GM20000 (cell line): ENCODE measurements around the gene TRIM37.

Experiments used
- DNase-seq: peaks from one replicate; pipeline ENCODE4 v3.0.0; 2012; ENCODE audit warnings: low spot score
- TF ChIP-seq, protein P1 (sequence below): IDR thresholded peaks from 2 replicates; pipeline ENCODE4 v1.5.1; 2012; ENCODE audit warnings: mild to moderate bottlenecking, control low read depth; ENCODE audit errors: extremely low read depth, missing control alignments

The TRIM37 gene

DNA sequence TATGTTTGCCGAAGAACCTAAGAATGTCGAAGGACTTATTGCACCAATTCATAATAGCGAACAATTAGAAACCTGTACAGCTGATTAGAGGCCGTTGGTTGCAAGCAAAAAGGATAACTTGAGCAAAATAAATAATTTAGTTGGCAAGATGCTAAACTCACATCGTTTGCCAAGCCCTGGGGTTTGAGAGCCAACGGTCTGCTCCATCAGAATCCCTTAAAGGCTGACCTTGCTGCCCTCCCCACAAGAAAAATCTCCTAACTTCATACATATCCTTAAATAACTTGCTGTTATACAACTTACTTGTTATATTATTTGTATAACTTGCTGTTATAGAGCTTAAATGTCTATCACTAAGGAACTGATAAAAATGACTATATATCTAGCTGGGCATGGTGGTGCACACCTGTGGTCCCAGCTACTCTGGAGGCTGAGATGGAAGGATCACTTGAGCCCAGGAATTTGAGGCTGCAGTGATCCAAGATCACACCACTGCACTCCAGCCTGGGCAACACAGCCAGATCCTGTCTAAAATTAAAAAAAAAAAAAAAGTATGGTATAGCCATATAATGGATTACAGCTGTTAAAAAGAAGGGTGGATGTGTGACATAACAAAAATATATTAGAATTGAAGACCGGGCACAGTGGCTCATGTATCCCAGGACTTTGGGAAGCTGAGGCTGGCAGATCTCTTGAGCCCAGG lies 1.9 kb upstream of the TRIM37 start:
- DNase-seq: no peak
- TF ChIP-seq, protein P1, sequence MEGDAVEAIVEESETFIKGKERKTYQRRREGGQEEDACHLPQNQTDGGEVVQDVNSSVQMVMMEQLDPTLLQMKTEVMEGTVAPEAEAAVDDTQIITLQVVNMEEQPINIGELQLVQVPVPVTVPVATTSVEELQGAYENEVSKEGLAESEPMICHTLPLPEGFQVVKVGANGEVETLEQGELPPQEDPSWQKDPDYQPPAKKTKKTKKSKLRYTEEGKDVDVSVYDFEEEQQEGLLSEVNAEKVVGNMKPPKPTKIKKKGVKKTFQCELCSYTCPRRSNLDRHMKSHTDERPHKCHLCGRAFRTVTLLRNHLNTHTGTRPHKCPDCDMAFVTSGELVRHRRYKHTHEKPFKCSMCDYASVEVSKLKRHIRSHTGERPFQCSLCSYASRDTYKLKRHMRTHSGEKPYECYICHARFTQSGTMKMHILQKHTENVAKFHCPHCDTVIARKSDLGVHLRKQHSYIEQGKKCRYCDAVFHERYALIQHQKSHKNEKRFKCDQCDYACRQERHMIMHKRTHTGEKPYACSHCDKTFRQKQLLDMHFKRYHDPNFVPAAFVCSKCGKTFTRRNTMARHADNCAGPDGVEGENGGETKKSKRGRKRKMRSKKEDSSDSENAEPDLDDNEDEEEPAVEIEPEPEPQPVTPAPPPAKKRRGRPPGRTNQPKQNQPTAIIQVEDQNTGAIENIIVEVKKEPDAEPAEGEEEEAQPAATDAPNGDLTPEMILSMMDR: no peak

DNA sequence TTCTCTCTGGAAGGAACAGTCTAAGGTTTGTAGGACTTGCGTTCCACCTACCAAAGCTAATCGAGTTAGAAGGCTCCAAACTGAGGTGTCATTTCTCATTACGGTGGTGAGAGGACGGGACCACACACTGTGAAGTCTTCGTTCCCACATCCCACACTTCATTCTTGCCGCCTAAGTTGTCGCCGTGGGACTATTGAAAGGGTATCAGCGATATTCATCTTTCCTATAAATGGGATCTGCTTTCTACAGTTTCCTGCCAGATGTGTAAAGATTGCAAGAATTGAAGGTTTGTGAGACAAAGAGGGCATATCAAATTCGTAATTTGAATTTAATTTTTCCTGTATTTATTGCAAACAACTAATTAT lies 608 bp upstream of the TRIM37 start:
- TF ChIP-seq, protein P1: no peak
- DNase-seq: no peak

DNA sequence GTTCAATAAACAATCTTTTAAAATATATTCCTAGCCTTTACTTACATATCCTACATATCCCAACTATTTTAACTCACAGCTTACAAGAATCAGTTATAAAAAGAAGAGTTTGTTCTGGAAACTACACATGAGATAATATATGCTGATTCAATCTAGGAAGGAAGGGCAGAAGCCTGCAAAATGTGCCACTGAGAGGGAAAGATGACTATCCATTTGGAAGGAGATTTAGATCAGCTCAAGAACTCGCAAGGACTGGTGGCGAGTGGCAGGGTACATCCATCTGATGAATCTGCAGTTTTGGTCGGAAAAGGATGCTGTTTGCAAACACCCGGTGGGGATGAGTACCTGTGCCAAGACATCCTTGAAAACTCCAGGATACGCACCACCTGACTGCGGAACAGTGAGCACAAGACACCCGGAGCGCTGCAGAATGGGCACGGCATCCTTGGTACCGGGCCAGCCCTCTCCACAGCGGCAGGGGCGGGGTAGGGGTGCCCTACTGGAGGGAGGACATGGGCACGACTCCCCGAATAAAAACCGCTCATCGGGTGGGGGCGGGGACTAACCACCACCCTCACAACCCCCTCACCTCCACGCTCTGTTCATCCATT lies 723 bp downstream of the TRIM37 start:
- DNase-seq: peak; percentile 31
- TF ChIP-seq, protein P1: no peak

DNA sequence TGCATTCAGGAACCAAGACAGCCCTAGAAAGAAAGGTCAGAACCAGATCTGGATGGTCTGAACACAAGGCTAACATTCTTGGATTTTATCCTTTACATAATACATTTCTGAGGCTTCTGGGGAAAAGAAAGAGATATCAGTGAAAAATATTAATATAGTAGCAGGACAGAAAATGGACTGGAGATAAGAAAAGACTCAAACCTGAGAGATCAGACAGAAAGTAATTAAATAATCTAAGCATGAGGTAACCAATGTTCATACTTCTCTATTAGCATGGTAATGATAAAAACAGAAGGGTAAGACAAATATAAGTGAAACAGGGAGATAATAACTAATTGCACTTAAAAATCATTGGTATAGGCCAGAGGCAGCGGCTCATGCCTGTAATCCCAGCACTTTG lies 5.5 kb downstream of the TRIM37 start:
- DNase-seq: no peak
- TF ChIP-seq, protein P1: no peak

DNA sequence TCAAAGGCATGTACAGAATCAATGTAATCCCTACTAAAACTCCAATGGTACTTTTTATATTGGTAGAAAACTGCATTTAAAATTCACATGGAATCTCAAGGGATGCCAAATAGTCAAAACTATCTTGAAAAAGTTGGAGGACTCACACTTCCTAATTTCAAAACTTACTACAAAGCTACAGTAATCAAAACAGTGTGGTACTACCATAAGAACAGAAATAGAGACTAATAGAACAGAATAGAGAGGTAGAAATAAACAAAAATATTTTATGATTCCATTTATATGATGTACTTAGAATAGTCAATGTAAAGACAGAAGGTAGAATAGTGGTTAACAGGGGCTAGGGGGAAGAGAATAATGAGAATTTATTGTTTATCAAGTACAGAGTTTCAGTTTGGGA lies 8.8 kb downstream of the TRIM37 start:
- TF ChIP-seq, protein P1: no peak
- no peak for DNase-seq

DNA sequence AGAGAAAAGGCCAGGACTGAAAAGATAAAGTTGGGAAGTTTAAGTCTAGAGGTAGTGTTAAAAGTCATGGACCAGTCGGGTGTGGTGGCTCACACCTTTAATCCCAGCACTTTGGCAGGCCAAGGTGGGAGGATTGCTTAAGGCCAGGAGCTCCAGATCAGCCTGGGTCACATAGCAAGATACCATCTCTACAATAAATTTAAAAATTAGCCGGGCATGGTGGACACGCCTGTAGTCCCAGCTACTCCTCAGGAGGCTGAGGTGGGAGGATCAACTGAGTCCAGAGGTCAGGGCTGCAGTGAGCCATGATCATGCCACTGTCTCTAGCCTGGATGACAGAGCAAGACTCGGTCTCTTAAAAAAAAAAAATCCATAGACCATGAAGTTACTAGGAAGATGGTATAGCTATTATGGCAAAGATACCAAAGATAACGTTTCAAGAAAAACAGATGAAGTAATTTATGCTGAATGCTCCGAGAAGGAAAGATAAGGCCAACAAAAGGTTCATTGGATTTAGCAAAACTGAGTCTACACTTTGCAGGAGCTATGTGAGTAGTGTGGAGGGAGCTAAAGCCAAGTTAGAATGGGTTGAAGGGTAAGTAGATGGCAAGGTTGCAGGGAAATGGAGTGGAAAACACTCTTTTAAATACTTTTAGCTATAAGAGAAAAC lies 11.7 kb downstream of the TRIM37 start:
- no peak for DNase-seq
- TF ChIP-seq, protein P1: no peak

DNA sequence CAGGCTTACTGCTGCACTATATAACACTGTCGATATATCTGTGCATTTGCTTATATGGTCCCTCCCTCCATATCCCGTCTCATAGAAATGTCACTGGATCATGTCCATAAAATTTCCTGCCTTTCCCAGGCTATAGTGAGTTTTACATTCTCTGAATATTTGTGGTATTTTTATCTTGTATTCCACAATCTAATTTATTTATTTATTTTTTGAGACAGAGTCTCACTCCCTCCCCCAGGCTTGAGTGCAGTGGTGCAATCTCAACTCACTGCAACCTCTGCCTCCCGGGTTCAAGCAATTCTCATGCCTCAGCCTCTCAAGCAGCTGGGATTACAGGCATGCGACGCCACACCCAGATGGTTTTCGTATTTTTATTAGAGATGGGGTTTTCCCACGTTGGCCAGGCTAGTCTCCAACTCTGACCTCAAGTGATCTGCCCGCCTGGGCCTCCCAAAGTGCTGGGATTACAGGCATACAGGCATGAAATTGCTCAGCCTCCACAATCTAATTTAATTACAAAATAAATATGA lies 12.9 kb downstream of the TRIM37 start:
- DNase-seq: no peak
- TF ChIP-seq, protein P1: no peak
